HT1080 (cell line): ENCODE measurements around the gene SRMS. TPM values are rescaled to one million over a fixed set of nuclear protein-coding genes. Genes with fewer than 3 reads are reported as not detected.

Experiments
- DNase-seq: peaks from one replicate; pipeline ENCODE4 v3.0.0-alpha.2; 2015; ENCODE audit warnings: low read depth
- total RNA-seq: library from RNA; depleted of rRNA; stranded (reverse); fragments of >200 nt; shearing (Covaris generic); gene quantifications from 2 replicates; pipeline ENCODE4 v1.2.3, GENCODE V29; 2014

The SRMS gene
- total RNA-seq, 1 experiment from 2014 or later = not detected

- no peak for DNase-seq
Measured at GRCh38 chr20:63539441-63540370, 7.8 kb downstream of the SRMS start.

- no peak for DNase-seq
Measured at GRCh38 chr20:63539092-63539430, 8.5 kb downstream of the SRMS start.

GRCh38 chr20:63538204-63539091 is 9.1 kb downstream of the SRMS start:
- DNase-seq = peak; percentile 32

GRCh38 chr20:63537525-63538203 is 9.9 kb downstream of the SRMS start:
- DNase-seq = peak; percentile 95

DNA sequence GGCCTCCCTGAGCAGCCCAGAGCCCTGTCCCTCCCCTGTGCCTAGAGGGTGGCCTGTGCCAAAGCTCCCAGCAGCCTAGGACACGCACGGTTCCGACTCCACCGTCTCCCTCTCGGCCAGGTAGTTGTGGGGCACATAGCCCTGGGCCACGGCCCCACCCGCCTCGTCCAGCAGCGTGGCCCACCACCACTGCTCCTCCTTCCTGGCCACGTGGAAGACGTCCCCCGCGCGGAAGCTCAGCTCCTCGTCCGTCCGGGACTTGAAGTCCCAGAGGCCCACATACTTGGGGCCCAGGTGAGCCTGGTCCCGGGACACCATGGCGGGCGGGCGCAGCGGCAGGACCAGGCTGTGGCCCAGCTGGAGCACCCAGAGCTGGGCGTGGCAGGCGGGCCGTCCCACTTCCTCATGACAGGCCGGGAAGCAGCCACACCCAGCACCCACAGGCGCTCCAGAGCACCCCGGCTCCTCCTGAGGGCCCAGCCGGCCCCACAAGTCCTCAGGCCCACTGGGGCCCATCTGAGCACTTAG is 10.5 kb downstream of the SRMS start, which contains the start of gene PTK6:
Gene PTK6 (minus strand): TSS at position 380 of the 528 bp plus-strand sequence. CDS start 62 bp downstream, at position 318.
- no peak for DNase-seq

- DNase-seq = peak; percentile 35
Measured at GRCh38 chr20:63536241-63536977, 11.1 kb downstream of the SRMS start.

DNA sequence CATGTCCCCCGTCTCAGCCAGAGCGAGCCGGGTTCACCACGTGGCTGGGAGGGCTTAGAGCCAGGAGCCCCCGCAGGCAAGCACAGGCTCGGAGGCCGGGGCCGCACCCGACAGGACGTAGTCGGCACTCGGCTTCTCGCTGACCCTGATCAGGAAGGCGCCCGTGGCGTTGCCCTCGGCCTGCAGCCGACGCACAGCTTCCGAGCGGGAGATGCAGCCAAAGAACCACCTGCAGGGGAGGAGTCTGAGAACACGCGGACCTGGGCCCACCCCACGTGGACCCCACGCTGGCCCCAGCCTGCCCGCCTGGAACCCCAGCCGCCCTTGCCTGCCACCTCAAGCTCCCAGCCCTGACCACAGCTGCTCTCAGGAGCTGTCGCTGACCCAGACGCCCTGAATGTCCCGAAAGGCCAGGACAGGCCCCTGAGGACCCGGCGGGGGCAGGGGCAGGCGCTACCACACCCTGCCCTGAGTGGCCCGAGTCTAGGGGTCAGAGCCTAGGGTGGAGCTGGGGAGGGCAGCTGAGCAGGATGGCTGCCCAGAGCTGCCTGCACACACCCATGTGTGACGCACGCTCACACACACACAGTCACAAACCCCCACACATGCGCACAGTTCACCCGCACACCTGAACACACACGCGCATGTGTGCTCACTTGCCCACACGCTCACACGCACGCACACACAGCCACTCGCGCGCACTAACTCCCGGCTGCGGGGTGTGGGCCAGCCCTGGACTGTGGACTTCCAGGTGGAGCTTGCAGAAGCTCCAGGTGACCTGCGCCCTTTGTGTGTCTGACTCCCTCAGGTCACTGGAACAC is 12.5 kb downstream of the SRMS start:
- no peak for DNase-seq

GRCh38 chr20:63534427-63534830 is 13.1 kb downstream of the SRMS start:
- no peak for DNase-seq

DNA sequence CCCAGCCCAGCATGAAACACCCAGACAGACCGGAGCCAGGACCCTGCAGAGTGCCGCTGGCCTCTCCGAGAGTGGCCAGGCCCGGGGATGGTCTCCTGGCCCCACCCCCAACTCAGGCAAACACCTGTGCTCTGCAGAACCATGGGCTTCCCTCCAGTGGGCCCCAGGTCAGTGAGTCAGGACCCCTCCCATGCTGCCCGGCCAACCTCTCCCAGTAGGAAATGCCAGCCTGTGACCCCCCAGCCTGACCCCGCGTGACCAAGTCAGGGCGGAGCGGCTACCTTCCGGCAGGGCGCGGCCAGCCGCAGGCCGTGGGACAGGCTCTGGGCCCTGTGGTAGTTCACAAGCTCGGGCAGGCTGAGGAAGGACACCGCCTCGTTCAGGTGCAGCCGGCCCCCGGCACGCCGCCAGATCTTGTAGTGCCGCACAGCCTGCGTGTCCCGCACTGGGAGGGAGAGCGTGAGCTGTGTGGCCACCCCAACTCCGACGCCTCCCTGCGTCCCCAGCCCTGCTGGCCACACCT is 13.6 kb downstream of the SRMS start:
- DNase-seq = no peak

DNA sequence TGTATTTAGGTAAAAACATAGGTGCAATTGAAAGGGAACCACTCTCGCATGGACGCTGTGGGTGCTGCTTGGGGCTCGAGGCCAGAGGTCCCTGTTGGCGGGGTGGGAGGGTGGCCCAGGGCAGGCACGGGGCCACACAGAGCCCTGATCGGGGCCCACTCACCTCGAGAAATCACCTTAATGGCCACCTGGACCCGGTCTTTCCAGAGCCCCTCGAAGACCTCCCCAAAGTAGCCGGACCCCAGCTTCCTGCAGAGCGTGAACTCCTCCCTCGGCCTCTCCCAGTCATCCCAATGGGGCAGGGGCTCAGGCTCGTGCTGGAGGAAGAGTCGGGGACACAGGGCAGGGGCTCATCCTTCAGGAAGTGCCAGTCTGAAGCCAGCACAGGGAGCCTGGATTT is 14.2 kb downstream of the SRMS start:
- DNase-seq = no peak

DNA sequence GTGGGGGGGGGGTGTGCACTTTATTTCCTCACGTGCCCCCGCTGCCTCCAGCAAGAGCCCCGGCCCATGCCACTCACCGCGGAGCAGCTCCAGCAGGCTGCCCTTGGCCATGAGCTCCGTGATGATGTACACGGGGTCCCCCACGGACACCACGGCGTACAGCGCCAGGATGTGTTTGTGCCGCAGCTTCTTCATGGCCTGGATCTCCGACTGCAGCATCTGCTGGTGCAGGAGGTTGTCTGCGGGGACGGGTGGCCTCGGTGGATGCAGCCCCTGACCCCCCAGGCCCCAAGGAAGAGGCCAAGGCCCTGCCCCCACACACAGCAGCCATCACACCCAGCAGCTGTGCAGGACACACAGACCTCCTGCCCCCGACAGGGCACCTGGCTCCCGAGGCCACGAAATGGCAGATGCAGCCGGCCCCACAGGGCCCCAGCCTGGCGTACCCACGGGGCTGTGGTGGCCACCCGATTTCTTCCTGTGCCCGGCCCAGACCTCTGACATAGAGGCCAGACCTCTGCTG is 15.0 kb downstream of the SRMS start:
- no peak for DNase-seq

GRCh38 chr20:63531686-63532448 is 15.7 kb downstream of the SRMS start:
- DNase-seq = no peak

- DNase-seq = no peak
Measured at GRCh38 chr20:63530788-63531160, 16.8 kb downstream of the SRMS start.

DNA sequence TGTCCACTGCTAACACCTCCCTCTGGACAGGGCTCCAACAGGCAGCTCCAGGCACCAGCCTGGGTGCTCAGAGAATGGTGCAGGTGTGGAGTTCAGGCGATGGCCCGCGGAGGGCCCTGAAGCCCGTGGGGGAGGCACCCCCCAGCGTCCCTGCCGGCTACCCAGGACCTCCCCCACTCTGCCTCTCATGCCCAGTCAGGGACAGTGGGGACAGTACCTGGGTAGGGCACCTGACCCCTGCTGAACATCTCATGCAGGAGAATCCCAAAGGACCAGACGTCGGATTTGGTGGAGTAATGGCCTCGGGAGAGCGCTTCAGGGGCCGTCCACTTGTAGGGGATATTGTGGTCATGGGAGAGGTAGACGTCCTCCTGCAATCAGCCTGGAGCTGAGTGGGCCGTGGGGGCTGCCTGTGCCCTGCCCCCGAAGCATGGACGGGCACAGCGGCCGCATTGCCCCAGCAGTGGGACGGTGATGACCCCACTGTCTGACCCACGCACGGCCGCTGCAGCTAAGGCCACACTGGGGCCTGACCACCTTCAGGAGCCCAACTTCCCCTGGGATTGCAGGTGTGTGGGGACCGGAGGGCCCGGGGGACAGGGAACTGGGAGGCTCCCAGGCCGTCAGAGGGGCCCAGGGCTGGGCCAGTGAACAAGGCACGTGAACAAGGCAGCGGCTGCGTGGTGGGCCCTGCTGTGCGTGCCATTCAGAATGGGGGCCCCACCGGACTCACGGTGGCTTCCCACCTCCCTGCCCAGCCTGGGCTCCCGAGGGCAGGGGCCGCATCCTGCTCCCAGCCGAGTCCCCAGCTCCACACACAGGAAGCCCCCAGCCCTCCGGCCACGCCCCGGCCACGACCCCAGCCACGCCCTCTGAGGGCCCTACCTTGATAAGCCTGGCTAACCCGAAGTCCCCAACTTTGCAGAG is 17.4 kb downstream of the SRMS start:
- no peak for DNase-seq

GRCh38 chr20:63529180-63529860 is 18.2 kb downstream of the SRMS start:
- DNase-seq = no peak

- DNase-seq = no peak
Measured at GRCh38 chr20:63527184-63527583, 20.4 kb downstream of the SRMS start.

DNA sequence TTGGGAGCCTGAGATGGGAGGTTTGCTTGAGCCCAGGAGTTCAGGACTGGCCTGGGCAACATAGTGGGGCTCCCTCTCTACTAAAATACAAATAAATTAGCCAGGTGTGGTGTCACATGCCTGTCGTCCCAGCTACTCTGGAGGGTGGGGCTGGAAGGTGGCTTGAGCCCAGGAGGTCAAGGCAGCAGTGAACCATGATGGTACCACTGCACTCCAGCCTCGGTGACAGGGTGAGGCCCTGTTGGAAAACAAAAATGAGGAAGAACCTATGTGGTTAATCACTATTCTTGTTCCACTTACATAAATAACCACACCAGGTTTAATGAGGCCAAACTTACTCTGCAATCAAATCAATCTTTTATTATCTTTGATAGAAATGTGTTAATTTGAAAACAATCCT is 21.6 kb downstream of the SRMS start:
- DNase-seq = no peak
